HG02623 (cell line): ENCODE results near the gene TMIE.

Source experiments
- ATAC-seq: cut with Tn5 transposase; IDR thresholded peaks from one replicate; pipeline ENCODE4 v1.9.1; 2021; ENCODE audit warnings: moderate library complexity; ENCODE audit not compliant: unreplicated experiment

TMIE gene, protein sequence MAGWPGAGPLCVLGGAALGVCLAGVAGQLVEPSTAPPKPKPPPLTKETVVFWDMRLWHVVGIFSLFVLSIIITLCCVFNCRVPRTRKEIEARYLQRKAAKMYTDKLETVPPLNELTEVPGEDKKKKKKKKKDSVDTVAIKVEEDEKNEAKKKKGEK

DNA sequence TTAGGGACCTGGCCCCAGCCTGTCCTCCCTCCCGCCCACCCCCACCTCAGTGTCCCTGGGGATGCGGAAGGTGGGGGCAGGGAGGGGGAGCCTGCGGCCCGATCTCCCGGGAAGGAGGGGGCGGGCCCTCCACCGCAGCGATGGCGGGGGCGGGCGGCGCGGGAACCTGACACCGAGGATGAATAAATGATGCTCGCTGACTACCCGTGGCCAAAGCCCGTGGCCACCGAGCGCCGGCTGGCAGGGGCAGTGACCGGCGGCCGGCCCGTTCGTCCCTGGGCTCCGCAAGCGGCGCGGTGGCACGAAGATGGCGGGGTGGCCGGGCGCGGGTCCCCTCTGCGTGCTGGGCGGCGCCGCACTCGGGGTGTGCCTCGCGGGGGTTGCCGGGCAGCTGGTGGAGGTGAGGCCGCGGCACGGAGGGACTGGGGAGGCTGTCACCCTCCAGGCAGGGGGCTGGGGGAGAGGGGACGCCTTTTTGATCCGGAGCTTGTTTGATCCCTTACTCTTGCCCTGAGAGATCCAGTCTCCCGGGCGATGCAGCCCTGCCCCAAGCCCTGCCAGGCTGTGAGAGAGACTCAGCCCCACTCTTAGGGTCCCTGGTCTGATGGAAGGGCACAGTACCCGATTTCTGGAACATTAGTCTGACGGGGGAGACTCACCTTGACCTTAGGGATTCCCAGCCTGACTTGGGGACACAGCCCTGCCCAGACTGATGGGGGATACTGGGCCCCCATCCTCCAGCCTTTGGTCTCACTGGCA lies at the start of gene TMIE:
TSS of gene TMIE (plus strand) at position 212 of the 759 bp plus-strand sequence. CDS start at position 308, 96 bp downstream.
- ATAC-seq: no peak

DNA sequence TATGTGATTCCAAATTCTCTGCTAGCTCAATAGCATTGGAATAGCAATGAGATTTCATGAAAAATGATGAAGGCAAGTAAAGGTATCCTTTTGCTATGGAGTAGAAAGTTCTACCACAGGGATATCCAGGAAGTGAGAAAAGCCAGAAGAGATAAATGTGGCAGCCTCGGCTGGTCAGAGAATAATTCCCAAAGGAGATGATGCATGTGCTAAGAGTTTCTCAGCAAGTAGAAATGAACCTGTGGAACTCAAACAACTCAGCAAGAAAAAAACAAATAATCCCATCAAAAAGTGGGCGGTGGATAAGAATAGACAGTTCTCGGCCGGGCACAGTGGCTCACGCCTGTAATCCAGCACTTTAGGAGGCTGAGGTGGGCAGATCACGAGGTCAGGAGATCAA lies 45.9 kb upstream of the TMIE start:
- no peak for ATAC-seq

DNA sequence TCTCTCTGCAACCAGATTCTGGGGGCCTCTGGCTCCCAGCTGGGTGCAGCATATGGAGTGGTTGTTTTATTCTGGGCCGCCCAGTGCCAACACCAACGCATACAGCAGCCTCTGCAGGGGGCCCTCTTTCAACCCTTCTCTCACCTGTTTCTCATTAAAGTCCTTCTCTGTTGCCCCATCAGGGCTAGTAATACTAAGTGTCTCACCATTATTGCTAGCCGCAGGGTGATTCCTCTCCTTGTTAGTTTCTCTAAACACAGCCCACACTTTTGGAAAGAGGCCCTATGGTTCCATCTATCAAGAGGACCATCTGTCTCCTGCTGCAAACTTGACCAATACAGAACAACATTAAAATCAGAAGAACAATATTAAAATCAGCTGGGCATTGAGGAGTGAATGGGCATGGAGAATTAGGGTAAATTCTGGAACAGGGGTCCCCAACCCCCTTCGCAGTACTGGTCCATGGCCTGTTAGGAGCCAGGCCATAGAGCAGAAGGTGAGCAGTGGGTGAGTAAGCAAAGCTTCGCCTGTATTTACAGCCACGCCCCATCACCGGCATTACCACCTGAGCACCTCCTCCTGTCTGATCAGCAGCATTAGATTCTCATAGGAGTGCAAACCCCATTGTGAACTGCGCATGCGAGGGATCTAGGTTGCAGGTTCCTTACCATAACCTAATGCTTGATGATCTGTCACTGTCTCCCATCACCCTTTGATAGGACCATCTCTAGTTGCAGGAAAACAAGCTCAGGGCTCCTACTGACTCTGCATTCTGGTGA lies 44.2 kb upstream of the TMIE start:
- no peak for ATAC-seq

DNA sequence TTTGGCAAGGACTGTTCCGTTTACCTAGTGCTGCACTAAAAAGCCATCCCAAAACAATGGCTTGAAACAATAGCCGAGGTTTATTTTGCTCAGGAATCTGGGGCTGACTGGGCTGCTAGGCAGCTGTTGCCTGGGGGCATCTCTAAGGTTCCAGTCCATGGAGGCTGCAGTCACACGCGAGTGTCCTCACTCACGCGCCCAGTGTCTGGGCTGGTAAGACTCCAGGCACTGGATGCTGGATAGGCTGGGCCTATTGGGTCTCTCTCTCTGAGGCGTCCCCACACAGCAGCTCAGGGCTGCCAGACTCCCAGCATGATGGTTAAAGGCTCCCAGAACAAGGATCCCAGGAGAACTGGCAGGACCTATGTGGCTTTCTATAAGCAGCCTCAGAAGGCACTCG lies 41.9 kb upstream of the TMIE start:
- no peak for ATAC-seq

DNA sequence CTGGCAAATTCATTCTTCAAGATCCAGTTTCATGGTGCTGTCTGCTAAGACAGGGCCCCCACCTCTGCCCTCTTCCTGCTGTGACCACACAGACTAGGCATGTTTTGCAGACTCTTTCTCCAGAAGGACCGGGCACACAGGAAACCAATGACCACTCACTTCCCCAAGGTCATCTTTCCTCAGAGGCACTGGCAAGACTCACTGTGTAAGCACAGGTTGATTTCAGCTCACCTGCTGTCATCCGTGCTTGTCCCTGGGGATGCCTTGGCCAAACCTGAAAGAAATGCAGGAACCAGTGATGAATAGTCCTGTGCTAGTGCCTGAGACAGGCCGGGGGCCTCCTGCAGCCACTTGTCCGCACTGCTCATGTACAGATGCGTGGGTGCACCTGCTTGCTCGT lies 41.2 kb upstream of the TMIE start:
- no peak for ATAC-seq

DNA sequence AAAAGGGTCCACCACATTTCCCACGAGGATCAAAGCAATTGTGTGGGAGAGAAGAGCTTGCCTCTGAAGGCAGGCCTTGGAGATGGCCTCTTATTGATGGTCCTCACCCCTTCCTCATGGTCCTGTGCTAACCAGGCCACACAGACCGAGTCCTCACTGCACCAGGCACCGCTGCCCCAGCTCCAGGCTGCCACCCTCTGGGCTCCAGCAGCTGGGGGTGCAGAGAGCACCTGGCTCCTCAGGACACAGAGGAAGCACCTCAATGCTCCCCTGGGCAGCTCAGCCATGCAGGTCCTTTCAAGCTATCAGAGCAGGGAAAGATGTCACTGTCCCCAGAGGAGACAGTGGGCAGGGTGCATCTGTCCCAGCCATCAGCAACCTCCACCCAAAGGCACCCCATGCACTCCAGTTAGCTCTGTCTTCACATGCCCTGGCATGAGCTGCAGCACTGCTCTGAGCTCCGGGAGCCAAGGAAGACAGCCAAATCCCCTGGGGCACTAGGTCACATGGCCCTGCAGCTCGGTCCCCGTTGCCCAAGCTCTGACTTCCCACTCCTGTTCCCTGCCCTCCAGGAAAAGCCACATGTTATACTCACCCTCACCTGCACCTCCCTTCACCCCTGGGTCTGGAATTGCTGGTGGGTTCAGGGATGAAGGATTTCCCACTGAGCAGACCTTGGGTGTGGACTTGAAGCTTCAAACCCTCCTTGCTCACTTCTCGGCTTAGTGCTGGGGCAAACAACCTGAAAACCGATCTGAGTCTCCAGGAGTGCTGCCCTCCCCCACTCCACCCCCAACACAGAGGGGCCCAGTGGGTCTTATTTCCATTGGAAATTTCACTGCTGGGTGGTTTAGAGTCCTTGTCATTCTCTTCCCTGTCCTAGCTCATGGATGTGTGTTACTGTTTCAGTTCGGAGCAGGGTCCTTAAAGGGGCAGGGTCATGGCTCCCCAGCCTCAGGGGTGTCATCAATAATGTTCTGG lies 40.4 kb upstream of the TMIE start:
- ATAC-seq: no peak

DNA sequence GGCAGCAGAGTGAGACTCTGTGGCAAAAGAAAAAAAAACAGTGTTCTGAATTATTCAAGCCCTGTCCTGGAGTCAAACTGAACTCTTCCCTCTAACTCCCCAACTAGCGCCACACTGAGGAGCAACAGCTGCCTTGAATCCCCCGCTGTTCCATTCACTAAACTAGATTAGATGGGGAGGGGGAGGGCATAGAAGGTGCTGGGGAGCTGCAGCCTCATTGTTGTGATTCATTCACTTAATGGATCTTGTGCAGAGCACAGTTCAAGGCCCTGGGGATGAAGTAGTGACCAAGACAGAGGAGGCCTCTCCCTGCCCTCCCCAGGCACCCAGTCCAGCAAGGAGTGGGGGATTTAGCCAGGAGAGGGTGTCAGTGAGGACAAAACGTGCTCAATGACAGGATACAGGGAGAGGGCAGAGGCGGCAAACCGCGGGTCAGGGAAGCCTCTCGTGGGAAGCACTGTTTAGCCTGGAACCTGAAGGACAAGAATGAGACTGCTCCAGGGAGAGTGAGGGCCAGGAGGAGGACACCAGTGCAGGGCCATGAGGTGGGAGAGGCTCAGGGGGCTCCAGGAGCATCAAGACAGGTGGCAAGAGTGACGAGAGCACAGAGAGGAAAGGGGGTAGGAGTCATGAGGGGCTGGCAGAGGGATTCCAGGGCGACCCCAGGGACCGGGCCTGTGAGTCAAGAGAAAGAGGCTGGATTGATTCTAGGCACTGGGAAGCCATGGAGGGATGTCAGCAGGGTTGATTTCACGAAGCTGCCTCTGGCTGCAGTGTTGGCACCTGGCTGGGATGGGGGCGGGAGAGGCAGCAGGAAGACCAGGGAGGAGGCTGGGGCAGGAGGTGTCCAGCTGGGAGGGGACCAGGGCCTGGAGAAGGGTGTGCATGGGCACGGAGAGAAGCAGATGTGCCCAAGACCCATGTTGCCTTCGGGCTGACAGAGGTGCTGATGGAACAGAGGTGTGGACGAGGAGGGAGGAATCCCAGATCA lies 39.1 kb upstream of the TMIE start:
- no peak for ATAC-seq

DNA sequence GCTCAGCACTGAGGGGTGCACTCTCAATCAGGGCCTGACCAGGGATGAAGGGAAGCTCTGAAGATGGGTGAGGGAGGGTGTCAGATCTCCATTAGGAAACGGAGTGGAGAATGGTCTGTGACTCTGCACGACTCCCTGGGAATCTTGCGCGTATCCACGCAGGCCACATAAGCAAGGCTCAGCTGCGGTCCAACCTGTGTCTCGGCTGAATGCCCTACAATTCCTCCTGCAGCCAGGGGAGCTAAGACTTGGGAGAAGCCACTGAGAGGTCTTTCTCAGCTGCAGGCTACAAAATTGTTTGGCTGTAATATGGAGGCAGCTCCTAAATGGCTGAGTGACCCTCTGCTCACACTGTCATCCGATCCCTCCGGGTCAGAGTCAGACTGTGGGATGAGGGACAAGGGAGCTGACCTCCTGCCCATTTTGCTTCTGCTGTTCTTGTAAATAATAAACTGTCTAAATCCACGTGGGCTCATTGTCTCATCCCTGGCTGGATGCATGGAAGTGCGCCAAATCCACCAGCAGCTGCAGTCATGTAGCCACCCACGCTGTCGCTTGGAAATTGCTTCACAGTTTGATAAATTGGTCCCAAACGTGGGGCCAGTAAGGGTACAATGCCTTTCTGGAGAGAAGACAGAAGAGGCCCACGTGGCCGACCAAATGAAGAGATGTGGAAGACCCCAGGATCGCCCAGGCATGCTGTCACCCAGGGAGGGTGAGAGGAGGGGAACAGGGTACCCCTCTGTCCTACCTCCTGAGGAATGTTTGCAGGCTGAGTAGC lies 38.2 kb upstream of the TMIE start:
- no peak for ATAC-seq

DNA sequence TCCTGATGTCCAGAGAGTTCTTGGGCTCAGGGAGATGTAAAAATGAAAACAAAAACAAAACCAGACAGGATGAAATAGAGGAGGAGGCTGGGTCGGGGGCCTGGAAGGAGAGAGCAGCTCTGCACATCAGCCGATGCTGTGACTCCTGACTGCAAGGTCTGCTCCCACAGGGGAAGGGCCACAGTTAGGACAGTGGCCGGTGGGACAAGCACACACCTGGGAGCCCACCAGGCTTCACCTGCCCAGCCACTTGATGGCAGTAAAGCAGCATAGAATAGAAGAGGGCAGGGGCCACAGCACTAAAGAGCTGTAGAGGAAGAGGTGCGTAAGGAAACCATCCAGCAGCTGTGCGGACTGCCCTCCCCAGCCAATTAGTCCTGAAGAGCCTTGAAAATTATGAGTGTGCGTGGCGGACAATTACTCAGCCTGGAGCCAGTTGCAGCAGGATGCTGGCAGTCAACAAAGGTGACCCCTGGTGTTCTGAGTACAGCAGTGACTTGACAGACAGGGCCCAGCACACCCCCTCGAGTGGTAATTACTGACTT lies 37.5 kb upstream of the TMIE start:
- ATAC-seq: no peak

DNA sequence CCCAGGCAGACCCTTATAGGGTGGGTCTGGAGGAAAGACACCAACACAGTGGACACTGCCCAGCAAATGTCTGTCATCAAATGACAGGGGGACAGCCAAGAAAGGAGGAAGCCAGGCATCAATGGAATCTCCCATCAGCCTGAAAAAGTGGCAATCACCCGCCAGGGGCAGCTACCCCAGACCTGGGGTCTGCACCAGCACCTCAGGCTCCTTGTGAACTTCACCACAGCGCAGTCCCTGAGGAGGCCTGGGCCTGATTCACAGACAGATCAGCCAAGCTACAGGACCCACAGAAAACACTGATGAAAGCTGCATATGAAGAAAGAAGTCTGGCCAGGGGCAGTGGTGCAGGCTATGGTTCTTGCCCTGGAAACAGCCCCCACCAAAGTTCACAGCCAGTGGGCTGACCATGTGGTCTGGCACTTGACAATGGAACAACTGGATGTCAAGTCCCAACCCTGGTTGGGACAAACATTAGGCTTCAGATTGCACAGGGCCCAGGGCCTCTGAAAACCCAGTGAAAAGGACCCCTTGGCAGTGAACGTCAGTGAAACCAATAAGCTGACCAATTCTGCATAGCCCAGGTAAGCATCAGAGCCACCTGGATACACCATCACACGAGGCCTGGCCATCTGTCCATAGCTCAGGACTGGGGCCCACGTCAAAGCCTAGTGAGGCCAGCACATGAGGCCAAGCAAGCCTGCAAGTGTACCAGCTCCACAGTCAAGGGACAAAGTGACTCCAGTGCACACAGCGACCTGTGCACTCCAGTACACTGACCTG lies 36.8 kb upstream of the TMIE start:
- ATAC-seq: no peak

DNA sequence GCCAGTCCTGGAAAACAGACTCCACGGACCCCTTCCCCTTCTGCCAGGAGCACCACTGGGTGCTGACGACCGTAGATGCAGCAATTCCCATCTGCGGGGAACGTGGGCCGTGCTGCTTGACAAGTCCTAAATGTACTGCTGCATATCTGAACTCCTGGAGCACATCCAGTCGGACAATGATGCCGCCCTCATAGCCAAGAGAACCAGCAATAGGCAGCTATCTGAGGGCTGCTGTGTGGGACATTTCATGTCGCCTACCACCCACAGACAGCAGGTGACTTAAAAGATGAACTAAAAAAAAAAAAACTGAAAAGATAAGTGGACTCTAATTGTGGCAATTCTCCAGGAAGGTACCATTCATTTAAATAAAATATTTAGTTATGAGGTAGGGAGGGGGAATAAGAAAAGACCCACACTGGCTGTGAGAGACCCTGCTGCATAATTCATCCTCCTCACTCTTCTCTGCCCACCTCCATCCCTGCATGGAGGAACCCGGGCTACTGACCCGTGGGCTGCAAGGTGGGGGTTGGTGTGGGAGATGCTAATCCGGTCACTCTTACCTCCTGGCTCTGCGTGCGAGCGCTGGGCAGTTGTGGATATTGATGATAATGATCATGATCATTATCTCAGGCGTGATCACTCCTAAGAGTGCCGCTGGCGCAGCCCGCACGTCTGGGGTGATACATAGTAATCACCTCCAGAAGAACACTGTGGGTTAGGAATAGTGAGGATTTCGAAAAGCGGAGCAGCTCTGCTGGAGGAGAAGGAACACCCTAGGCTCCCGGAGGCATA lies 36.0 kb upstream of the TMIE start:
- ATAC-seq: no peak

DNA sequence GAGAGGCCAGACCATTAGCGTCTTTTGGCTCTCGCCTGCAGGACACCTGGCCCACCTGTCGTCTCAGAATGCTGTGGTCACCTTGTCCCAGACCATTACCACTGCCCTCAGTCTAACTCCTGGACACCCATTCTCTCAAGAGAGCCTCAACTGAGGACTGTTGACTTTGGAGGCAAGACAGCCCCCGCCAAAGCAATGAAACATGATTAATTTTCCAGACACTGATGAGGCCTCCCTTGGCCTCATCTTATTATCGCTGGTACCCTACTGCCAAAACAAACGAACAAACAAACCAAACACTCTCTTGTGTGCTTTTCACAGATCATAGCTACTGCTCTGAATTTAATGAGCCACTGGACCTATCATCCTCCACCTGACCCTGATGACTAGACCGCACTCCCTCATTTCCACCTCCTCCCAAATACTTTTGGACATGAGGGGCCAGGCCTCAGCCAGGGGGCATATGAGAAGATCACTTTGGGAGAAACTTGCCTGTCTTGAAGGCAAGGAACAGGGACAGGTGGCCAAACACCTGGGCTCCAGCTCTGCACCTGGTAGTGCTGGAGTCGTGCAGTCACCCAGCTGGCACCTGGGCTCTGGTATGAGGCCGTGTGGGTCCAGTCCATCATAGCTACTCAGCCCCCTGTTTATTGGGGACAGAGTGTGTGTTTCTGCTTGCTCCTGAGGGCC lies 35.3 kb upstream of the TMIE start:
- ATAC-seq: no peak

DNA sequence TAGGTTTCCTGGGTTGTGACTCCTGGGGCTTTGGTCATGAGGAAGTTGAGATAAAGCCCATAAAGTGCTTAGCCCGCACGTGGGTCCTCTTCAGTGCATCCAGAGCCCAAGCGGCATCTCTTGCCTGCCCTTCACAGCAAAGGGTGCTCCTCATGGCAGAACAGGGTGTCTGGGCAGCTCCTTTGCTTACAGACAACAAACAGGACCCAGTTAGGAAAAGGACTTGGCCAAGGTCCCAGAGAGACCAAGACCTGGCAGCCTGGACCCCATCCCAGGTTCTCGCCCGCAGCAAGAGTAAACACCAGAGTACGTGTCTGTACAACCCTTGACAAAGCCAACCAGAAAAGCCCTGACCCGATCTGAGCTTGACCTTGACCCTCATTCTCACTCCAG lies 34.7 kb upstream of the TMIE start:
- no peak for ATAC-seq

DNA sequence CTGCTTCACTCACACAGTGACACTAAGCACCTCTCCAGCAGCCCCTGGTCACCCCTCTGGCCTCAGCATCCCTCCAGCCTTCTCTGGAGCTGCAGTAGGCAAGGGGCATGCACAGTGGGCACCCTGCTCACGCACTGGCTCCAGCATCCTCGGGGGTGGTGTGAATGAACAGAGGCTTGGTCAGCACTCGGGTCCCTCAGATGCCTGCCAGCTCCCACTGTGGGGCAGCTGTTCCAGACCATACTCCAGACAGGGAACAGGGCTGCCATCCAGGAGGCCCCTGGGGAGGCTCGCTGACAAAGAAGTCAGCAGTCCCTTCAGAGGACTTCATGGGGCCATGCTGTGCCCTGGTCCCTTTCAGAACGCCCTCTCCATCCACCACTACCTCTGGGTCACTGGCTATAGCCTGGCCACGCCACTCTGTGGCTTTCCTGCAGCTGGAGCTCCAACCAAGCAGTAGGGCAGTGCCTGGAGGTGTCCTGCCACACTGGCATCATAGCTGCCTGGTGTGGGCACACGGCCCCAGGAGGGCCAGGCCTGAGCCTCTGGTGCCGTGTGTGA lies 34.1 kb upstream of the TMIE start:
- ATAC-seq: no peak

DNA sequence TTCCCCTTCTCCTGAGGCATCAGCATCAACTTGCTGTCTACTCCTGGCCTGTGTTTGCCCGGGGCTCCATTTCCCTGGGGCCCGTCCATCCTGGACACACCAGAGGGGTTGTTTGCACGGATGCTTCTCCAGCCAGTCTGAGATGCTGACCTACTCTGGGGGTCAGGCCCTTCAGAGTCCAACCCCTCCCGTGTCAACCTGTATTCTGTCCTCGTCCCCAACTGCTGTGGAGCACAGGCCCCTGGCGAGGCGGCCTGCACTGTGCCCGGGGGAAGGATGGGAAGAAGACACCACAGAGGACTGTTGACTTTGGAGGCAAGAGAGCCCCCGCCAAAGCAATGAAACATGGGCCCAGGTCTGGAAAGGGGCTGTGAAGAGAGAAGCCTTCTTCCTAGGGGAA lies 33.5 kb upstream of the TMIE start:
- no peak for ATAC-seq

DNA sequence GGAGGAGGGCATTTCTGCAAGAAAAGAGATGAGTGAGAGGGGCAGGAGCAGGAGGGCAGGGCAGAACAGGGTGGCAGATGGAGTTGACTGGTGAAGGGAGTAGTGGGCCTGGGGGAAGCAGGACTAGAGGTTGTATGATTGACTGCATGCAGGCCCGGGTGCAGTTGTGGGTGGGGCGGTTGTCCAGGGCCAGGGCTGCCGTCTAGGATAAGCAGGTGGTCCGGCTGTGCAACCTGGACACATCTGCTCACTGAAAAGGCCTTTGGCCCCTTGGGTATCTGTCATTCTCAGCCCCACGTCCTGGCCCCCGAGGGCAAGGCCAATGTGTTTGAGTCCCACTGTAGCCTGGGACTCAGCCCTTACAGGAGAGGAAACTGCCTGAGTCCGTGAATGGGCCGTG lies 33.1 kb upstream of the TMIE start:
- no peak for ATAC-seq
